HG03558 (cell line): ENCODE results near the gene BBOF1.
"Not testable (repeated sequence)": the region's sequence is repeated elsewhere in the genome, so short reads cannot be mapped to it uniquely, and the experiment has no call there.

Experiments
- ATAC-seq: cut with Tn5 transposase; IDR thresholded peaks from one replicate; pipeline ENCODE4 v1.9.1; 2021; ENCODE audit warnings: moderate number of reproducible peaks; ENCODE audit not compliant: unreplicated experiment; ENCODE audit errors: extremely low read depth

The BBOF1 gene, protein sequence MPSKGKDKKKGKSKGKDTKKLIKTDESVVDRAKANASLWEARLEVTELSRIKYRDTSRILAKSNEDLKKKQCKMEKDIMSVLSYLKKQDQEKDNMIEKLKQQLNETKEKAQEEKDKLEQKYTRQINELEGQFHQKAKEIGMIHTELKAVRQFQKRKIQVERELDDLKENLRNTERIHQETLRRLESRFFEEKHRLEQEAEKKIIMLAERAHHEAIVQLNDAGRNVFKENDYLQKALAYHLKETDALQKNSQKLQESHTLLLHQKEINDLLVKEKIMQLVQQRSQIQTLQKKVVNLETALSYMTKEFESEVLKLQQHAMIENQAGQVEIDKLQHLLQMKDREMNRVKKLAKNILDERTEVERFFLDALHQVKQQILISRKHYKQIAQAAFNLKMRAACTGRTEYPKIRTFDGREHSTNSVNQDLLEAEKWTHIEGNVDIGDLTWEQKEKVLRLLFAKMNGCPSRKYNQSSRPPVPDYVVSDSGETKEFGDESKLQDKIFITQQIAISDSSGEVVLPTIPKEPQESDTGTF

DNA sequence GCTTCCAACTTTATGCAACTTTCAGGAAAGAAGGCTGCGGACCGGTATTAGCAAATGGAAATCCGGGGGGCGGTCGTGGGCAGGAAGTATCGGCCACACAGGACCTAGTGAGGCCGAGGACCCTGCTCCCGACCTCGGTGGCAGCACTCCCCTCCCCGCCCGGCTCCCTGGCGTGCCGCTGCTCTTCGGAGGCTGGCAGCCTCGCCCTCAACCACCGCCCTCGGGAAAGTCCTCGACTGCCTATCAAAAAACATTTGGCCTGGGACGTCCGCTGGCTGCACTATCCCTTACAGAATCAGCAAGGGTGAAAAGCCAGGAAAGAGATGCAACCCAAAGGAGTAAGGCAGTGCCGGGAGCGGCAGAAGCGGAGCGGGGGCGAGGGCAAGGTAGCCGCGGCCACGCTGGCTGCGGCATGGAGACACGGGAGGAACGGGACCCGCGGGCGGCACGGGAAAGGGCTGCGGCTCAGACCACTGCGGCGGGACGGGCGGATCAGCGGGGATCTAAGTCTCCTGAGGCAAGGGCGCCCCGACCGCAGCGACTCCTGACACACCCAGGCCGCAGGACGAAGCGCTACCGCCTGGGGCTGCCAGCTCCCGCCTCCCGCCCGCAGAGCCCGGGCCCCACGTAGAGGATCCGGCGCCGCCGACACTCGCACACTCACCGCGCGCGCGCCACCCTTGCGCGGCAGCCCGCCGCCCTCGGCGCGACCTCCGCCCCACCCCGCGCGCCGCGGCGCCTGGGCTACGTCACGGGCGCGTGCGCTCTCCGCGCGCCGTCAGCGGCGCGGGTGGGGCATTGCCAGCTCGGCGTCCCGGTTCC is at the start of gene BBOF1, which contains the start of gene ENTPD5:
TSS of gene BBOF1 (plus strand) at position 764 of the 822 bp plus-strand sequence. CDS start 130 bp downstream, outside the sequence.
TSS of gene ENTPD5 (minus strand) at position 703 of the 822 bp plus-strand sequence. CDS start 31,186 bp downstream, outside the sequence.
- ATAC-seq, result peak; percentile 69

DNA sequence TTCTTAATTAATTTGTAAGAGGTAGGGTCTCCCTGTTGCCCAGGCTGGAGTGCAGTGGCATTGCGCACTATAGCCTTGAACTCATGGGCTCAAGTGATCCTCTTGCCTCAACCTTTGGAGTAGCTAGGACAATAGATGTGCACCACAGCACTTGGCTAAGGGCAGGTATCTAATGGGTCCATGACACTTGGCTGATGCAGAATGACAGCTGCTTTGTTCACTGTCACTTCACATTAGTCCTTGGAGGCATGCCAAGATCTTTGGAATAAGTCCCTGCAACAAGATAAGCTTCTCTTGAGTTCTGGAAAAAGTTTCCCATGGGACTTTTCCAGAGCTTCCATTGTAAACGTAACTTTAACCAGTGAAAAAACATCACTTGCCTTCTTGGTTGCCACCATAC is 45.7 kb upstream of the BBOF1 start:
- ATAC-seq, result no peak

DNA sequence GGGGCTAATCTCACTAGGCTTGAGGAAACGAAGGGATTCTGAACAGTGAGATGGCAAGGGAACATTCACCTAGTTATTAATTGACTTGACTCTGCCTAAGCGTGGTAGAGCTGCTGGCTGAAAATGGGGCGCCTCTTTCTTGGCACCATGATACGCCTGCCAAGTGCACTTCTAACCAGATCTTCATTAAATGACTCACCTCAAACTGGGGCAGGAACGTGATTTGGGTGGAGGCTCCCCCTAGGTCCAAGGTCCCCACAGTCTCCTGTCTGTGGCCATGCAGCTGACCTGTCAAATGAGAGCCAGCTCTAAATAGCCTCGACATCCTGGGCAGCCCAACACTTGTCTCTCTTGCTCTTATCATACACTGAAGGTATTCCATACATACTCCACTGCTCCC is 43.0 kb upstream of the BBOF1 start:
- ATAC-seq, result no peak

DNA sequence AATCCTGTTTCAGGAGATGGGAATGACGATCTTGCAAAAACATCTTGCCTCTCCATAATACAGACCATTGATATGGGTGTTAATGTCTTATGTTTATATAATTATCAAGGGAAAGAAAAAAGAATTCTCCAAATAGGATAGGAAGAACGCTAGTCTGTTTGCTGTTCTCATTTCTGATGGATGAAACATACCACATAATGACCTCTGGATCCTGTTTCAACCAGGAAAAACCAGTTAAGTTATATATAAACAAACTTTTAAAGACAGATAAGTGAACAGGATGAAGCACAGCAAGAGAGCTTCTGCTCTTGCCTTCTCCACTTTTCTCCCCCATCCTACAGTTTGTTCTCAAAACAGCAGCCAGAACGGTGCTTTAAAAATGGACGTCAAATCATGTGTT is 41.3 kb upstream of the BBOF1 start:
- ATAC-seq, result no peak

DNA sequence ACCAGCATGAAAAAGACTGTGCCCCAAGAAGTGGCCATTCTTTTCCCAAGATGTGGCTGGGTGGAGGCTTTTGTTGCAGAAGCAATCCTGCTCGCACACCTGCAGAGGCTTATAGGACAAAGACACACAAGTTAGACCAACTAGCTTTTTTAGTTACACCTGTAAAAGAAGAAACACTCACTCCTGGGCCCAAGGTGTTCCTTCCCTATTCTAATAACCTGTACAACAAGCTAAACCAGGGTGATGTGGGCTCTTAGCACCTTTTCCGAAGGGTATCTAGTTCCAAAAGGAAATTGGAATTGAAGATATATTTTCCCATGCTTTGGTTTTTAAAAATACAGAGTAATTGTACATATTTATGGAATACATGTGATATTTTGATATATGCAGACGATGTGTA is 31.1 kb upstream of the BBOF1 start:
- ATAC-seq, result no peak

DNA sequence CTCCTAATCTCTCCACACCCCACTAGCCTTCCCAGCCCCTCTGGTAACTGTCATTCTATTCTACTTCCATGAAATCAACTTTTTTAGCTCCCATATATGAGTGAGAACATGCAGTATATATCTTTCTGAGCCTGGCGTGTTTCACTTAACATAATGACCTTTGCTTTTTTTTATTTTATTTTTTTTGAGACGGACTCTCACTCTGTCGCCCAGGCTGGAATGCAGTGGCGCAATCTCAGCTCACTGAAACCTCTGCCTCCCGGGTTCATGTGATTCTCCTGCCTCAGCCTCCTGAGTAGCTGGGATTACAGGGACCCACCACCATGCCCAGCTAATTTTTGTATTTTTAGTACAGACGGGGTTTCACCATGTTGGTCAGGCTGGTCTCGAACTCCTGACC is 30.5 kb upstream of the BBOF1 start:
- ATAC-seq, result not testable (repeated sequence)

DNA sequence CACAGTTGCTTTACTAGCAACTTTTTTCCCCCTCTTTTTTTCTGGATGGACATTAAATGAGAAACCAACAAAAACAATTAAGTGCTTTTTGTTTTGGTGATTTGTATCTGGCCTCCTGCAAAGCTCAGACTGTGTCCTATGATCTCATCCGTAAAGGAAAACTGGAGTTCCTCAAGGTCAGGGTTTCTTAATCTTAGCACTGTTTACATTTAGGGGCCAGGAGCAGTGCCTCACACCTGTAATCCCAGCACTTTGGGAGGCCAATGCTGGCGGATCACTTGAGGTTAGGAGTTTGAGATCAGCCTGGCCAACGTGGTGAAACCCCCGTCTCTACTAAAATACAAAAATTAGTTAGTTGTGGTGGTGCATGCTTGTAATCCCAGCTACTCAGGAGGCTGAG is 28.1 kb upstream of the BBOF1 start:
- no peak for ATAC-seq

DNA sequence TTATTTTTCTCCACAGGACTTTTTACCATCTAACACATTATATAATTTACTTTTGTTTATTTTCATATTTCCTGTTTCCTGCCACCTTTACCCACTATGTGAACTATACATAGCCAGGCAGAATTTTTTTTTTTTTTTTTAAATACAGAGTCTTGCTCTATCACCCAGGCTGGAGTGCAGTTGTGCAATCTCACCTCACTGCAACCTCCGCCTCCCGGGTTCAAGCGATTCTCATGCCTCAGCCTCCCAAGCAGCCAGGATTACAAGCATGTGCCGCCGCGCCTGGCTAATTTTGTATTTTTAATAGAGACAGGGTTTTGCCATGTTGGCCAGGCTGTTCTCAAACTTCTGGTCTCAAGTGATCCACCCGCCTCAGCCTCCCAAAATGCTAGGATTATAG is 24.2 kb upstream of the BBOF1 start:
- ATAC-seq, result not testable (repeated sequence)

DNA sequence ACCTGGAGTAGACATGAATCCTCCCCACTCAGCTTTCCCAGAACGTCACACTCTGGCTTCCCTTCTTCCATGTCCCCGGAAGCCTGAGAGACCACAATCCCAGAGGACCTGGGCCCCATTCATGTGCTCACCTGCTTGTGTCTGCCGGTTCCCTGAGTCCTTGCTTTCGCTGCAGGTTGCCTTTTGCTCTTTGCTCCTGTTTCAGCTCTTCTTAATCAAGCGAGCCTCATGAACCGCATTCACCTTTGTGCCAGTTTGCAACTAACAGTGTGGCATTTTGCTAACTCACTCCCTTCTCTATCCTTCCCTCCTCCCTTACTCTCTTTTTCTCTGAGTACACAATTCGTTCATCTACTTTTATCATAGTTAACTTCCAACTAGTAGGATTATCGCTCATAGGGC is 23.2 kb upstream of the BBOF1 start:
- ATAC-seq, result no peak

DNA sequence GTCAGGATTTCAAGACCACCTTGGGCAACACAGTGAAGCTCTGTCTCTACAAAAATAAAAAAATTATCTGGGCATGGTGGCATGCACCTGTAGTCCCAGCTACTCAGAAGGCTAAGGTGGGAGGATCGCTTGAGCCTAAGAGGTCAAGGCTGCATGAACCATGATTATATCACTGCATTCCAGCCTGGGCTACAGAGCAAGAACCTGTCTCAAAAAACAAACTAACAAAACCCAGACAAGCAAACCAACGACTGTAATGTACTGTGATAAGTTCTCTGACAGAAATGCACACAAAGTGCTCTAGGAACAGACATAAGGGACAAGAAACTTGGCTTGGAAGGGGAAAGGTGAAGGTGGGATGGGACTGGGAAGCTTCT is 22.4 kb upstream of the BBOF1 start:
- ATAC-seq, result no peak

DNA sequence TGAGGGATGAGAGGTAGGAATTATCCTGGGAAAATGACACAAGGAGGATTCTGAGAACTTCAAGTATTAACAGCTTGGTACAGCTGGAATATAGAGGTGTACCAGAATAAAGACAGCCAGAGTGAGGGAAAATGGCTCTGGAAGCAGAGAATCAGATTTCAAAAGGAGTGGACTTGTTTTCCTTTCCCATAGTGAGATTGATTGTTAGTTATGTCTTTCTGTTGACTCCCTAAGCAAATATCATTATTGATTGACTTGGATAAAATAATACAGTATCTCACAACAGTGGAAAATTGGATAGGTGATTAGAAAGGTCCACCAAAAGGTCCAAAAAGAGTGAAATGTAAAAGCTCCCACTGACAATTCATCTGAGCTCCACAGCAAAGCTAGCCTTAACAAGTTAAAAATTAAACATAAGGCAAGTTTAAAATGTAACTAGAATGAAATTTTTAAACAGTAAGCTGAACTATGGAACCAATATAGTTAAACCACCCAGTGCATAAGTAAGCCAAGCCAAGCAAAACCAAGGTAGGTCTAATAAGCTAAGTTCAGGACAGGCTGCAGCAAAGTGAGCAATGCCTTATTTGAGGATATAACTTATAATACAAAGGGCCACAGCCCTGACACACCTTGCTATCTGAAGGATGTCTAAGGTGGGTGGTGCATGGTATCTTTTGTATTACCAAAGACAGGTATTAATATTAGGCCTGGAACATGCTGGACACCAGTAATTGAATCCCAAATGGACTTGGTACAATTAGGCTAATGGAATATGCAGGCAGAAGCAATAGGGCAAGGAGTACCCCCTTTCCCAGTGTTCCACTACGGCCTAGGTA is 21.8 kb upstream of the BBOF1 start:
- ATAC-seq, result no peak

DNA sequence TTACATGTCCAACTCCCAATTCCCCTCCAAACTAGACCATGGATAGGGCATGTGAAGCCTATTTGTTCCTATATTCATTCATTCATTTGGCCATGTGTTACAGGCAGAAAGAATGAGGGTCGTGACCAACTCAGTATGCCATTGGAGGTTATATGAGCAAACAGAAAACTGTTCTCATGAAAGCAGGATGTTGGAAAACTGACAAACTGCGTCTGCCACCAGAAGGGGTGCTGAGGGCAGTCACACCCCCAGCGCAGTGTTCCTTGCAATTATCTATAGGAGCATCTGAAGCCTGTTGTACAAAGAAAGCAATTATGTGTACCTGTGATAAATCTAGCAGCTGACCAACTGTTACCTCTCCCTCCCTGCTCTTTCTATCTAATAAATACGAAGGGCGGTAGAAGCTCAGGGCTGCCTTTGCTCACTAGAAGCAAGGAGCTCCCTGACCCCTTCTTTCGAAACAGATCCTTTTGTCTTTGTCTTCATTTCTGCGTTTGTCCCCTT is 21.2 kb upstream of the BBOF1 start:
- ATAC-seq, result no peak

DNA sequence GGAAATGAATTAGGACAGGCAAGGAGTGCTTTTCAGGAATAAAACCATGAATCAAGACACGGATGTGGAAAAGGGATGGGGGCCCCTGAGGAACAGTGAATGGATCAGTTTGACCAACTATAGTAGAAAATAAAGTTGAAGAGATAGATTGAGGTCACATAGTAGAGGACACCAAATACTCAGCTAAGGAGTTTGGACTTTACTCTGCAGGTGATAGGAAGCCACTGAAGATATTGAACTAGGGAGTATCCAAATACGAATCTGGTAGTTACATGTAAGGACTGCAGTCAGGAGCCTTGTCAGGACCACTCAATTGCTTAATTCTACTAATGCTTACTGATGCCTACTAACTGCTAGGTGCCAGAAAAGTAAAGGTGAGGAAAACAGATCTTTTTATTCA is 20.4 kb upstream of the BBOF1 start:
- ATAC-seq, result no peak

DNA sequence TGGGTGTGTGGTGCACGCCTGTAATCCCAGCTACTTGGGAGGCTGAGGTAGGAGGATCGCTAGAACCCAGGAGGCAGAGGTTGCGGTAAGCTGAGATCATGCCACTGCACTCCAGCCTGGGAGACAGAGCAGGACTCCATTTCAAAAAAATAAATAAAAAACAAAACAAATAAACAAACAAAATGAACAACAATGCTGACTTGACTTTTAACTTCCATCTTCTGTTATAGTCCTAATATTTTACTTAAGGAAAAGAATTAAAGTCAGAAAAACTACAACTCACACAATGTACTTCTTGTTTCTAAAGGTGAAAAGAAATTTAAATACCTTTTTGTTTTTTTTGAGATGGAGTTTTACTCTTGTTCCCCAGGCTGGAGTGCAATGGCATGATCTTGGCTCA is 13.5 kb upstream of the BBOF1 start:
- not testable (repeated sequence) for ATAC-seq

DNA sequence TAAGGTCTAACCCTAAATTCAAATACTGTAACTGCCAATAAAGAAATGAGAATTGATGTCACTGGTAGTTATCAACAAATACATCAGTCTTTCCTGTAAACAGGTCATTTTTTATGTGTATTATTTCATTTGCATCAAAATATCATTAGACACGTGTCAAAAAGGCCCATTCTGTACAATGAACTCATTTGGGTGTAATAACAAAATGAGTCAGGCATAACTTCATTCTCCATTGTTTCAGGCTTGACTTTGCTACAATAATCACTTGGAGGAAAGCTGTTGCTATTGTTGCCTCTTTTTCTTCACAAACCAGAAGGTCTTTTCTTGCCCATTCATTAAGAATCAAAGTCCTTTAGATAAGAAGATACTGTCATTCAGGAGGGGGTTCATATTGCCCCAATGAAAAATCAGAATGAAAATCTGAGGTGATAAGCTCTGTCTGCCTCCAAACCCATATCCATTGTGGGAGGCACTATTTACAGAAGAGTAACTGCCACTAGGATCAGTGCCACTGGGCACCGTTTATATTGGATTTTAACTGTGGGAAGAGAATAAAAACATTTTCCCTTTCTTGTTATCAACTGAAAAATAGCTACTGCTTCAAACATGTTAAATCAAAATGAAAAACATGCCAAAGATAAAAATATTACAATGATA is 10.2 kb upstream of the BBOF1 start:
- no peak for ATAC-seq

DNA sequence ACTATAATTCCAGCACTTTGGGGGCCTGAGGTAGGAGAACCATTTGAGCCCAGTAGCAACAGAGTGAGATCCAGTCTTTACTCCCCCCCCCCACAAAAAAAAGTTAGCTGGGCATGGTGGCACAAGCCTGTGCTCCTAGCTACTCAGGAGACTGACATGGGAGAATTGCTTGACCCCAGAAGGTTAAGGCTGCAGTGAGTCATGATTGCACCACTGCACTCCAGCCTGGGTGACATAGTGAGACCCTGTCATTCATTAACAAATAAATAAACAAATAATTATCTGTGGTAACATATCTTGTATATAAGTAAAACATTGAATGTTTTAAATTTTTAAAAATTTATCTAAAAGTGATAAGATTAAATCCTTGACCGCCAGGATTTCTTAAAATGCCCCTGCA is 4.8 kb upstream of the BBOF1 start:
- no peak for ATAC-seq

DNA sequence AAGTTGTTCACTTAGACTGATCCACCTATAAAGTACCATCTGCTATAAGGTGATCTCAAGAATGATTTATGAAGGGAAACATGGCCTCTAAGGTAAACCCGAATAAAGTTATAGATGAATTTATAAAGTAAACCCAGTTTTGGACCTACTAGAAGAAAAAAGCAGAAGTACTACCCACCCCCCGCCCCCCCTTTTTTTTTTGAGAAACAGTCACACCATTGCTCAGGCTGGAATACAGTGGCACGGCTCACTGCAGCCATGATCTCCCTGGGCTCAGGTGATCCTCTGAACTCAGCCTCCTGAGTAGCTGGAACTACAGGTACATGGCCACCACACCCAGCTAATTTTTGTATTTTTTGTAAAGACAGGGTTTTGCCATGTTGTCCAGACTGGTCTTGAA is 4.0 kb upstream of the BBOF1 start:
- no peak for ATAC-seq

DNA sequence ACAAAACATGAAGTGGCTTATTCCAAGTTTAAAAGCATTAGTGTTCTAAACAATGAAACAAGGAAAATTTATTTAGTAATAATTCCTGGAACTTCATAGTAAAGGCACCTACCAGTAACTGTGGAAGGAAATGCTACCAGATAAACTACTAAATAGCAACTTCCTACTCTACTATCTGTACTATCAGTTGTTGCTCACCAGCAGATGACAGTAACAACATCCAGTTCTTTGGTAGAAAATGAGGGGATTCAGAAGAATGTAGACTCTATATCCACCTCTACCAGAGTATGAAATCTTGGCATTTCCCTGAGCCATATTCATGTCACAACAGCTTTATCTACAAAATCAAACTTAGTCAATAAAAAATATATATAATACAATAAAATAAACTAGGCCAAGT is 3.2 kb upstream of the BBOF1 start:
- no peak for ATAC-seq

DNA sequence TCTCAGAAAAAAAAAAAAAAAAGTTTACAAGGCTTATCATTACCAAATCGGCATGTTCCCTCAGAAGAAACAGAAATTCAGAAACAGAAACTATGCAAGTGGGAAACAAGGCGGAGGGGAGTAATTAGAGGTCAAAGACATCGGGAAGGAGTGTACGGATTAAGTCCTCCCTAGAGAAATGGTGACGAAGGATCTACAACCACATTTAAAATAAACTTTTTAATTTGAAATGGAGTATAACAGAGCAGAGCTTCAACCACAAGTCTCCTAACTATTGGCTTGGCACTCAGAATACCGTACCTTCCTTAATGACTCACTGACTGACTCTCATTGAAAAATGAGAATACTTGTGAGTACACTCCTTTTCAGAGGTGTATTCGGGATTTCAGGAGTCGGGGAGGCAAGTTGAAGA is 969 bp upstream of the BBOF1 start:
- no peak for ATAC-seq
